Progenitor cell of endocrine pancreas (in vitro differentiated cells): ENCODE data around the gene KRTAP10-6. TPM values are rescaled to one million over a fixed set of nuclear protein-coding genes. Genes with fewer than 3 reads are reported as not detected.
"Not testable (repeated sequence)": the region's sequence is repeated elsewhere in the genome, so short reads cannot be mapped to it uniquely, and the experiment has no call there.

ENCODE experiments used
- DNase-seq: peaks from one replicate; pipeline ENCODE4 v3.0.0; 2021; ENCODE audit warnings: low spot score; ENCODE audit not compliant: unreplicated experiment
- H3K27ac Mint-ChIP-seq: 2 replicates; pipeline ENCODE4 v1.8.0; 2021; ENCODE audit warnings: mild to moderate bottlenecking, moderate library complexity, mixed read lengths
- H3K27me3 Mint-ChIP-seq: 2 replicates; pipeline ENCODE4 v1.8.0; 2021; ENCODE audit warnings: mixed read lengths
- H3K36me3 Mint-ChIP-seq: 2 replicates; pipeline ENCODE4 v1.8.0; 2022; ENCODE audit warnings: mixed read lengths; ENCODE audit not compliant: insufficient read depth
- H3K4me1 Mint-ChIP-seq: 2 replicates; pipeline ENCODE4 v1.8.0; 2021; ENCODE audit warnings: low read depth, mixed read lengths
- H3K4me3 Mint-ChIP-seq: 2 replicates; pipeline ENCODE4 v1.8.0; 2021; ENCODE audit warnings: low read depth, mild to moderate bottlenecking, moderate library complexity, mixed read lengths
- H3K9me3 Mint-ChIP-seq: 2 replicates; pipeline ENCODE4 v1.8.0; 2021; ENCODE audit warnings: low read depth, mixed read lengths
- total RNA-seq: library from RNA; stranded (reverse); gene quantifications from 2 replicates; pipeline ENCODE4 v1.2.1, GENCODE V29; 2021
- TF ChIP-seq, protein P1 (sequence below): fragments of 200-600 bp; sonication (generic); IDR thresholded peaks from one replicate; pipeline ENCODE4 v1.5.0; 2021; ENCODE audit warnings: antibody characterized with exemption, mild to moderate bottlenecking; ENCODE audit not compliant: unreplicated experiment

The KRTAP10-6 gene
- total RNA-seq, 1 donor from 2014 or later, result not detected

DNA sequence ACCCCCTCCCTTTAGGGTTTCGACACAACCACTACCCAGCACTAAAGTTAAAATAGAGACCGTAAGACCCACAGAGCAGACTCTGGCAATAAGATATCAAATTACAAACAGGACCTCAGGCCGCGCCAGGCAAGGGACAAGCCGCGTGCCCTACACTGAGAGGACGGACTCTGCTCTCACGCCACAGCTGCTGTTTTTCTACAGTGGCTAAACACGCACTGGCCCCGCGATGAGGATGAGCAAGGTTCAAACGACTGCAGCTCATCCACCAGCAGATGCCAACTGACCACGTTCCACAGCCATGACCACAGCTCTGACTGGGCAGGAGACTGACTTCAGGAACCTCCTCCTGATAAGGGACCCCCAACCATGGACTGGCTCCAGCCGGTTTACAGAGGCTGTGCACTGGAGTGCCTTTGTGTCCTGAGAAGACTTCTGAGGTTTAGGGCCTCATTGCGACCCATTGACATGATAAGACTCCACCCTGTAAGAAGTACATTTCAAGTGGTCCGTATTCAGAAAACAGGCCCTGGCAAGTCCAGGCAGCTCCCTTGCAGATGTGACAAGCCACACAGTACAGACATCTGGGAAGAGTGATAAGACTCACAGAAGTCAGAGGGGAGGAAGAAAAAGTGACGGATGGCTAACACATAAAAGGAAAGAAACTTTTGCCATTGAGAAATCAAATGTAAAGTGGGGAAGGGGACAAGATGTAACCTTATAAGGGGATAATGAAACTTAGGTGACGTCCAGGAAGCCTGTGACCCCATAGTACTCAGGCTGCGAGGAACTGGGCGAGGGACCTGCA, 1.5 kb upstream of the KRTAP10-6 start:
- peaks cover 7% of the 10 kb centered on the region for H3K4me1 Mint-ChIP-seq
- H3K4me3 Mint-ChIP-seq, result no peak overlapping the region
- no peak for DNase-seq

DNA sequence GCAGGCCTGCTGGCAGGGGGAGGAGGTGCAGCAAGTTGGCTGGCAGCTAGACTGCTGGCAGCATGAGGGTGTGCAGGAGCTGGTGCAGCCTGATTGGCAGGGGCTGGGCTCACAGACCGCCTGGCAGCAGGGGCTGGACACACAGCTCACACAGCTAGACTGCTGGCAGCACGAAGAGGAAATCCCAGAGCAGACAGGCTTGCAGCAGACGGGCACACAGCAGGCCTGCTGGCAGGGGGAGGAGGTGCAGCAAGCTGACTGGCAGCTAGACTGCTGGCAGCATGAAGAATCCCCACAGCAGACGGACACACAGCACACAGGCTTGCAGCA, 539 bp downstream of the KRTAP10-6 start:
- not testable (repeated sequence) for H3K9me3 Mint-ChIP-seq, H3K27ac Mint-ChIP-seq, H3K27me3 Mint-ChIP-seq, H3K36me3 Mint-ChIP-seq, DNase-seq, H3K4me3 Mint-ChIP-seq, H3K4me1 Mint-ChIP-seq

More for the DNA sequence above, 1.5 kb upstream of the KRTAP10-6 start:
- H3K36me3 Mint-ChIP-seq, result no peaks in the 10 kb centered on the region
- H3K9me3 Mint-ChIP-seq, result peaks cover 4% of the 10 kb centered on the region
- H3K27me3 Mint-ChIP-seq, result no peaks in the 10 kb centered on the region
- TF ChIP-seq, protein P1, sequence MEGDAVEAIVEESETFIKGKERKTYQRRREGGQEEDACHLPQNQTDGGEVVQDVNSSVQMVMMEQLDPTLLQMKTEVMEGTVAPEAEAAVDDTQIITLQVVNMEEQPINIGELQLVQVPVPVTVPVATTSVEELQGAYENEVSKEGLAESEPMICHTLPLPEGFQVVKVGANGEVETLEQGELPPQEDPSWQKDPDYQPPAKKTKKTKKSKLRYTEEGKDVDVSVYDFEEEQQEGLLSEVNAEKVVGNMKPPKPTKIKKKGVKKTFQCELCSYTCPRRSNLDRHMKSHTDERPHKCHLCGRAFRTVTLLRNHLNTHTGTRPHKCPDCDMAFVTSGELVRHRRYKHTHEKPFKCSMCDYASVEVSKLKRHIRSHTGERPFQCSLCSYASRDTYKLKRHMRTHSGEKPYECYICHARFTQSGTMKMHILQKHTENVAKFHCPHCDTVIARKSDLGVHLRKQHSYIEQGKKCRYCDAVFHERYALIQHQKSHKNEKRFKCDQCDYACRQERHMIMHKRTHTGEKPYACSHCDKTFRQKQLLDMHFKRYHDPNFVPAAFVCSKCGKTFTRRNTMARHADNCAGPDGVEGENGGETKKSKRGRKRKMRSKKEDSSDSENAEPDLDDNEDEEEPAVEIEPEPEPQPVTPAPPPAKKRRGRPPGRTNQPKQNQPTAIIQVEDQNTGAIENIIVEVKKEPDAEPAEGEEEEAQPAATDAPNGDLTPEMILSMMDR, result no peak
- no peak overlapping the region for H3K27ac Mint-ChIP-seq

DNA sequence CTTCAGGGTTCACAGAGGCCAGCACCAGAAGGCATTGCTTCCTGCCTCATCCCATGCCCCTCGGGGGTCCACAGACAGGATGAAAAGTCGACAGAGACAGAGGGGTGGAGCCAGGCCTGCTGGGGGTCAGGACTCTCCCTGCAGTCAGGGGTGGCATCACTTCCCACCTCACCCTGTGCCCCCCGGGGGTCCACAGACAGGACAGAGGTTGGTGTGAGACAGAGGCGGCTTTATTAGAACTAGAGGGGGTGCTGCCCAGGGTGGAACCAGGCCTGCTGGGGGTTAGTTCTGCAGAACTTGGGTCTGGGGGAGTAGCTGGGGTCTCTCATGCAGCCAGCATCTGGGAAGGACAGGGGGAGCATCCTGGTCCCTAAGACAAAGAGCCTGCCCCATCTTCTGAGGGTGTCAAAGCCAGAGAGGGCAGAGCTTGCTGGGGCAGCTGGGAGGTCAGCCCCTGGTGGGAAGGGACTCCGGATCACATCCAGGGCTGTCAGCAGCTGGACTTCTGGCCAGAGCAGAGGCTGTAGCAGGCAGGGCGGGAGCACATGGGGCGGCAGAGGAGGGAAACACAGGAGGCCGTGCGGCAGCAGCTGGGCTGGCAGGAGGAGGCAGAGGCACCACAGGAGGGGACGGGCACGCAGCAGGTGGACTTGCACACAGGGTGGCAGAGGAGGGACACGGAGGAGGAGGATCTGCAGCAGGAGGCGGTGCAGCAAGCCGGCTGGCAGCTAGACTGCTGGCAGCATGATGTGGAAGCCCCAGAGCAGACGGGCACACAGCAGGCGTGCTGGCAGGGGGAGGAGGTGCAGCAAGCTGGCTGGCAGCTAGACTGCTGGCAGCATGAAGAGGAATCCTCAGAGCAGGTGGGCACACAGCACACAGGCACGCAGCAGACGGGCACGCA, 1.2 kb downstream of the KRTAP10-6 start:
- not testable (repeated sequence) for H3K4me1 Mint-ChIP-seq, H3K27me3 Mint-ChIP-seq, H3K36me3 Mint-ChIP-seq, H3K27ac Mint-ChIP-seq, DNase-seq, H3K4me3 Mint-ChIP-seq
- peaks cover 12% of the 10 kb centered on the region for H3K9me3 Mint-ChIP-seq

DNA sequence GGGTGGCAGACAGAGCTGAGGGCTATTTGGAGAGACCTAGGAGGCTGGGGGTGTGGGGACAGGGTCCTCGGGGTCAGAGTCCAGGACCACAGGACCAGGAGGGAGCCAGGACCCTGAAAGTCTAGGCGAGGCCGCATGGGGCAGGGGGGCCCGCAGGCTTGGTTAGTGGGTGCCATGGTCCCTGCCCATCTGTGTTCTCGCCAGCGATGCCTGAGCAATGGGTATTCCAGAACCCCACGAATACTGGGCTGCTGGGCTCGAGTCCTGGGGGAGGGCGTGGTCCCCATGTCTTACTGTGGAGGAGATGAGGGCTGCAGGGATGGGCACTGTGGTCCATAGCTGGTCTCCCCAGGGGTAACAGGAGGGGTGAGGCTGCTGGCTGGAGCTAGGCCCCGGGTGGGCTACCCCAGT, 2.0 kb downstream of the KRTAP10-6 start:
- Mint-ChIP-seq H3K27me3 (peaks cover 6% of the 10 kb centered on the region), H3K4me3 (no peak overlapping the region), H3K27ac (no peak overlapping the region), H3K36me3 (no peaks in the 10 kb centered on the region), H3K9me3 (peaks cover 12% of the 10 kb centered on the region), H3K4me1 (peaks cover 7% of the 10 kb centered on the region)
- TF ChIP-seq, protein P1, result no peak
- no peak for DNase-seq

DNA sequence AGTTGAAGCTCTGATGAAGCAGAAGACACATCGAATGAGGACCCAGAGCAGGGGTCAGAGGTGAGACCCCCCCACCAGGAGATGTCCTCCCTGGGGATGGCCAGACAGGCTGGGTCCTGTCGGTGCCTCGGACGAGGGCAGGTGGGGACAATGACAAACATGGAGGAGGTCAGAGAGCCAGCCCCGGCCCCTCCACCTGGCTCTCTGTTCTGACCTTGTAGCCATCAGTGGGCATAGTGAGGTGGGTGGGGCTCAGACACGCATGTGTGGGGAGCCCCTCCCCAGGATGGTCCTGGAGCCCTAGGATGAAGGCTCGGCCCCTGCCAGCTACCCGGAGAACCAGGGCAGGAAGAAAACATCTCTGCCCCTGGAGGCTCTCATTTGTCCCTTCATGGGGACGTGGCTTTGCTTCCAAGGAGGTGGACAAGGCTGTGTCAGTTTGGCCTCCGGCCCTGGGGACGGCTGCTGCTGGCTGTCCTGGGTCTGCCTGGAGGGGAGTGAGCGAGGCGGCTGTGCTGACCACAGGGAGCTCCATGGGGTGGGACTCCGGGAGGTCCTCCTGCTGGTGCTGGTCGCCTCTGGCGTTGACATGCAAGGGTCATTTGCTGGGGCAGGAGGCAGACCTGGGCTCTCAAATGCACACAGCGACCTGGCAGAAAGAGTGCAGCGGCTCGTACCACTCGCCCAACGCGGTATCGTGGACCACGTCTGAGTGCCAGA, 2.6 kb downstream of the KRTAP10-6 start:
- H3K9me3 Mint-ChIP-seq, result peaks cover 12% of the 10 kb centered on the region
- H3K27me3 Mint-ChIP-seq, result peaks cover 8% of the 10 kb centered on the region
- H3K4me1 Mint-ChIP-seq, result peaks cover 7% of the 10 kb centered on the region
- no peaks in the 10 kb centered on the region for H3K36me3 Mint-ChIP-seq
- DNase-seq, result no peak
- TF ChIP-seq, protein P1, result no peak
- H3K4me3 Mint-ChIP-seq, result no peak overlapping the region
- H3K27ac Mint-ChIP-seq, result no peak overlapping the region

DNA sequence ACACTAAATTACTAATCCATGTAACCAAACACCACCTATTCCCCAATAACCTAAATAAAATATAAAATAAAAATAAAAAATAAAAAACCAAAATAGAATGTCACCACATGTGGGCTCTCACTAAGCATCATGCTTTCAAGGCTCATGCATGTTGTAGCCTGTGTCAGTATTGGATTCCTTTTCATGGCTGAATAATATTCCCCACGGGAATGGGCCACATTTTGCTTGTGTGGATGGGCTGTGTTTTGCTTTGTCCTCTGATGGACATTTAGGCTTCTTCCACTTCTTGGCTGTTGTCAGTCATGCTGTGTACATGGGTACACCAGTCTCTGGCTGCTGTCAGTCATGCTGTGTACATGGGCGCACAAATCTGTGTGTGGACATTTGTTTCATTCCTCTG, 3.2 kb downstream of the KRTAP10-6 start:
- TF ChIP-seq, protein P1, result no peak
- peaks cover 7% of the 10 kb centered on the region for H3K4me1 Mint-ChIP-seq
- H3K36me3 Mint-ChIP-seq, result no peaks in the 10 kb centered on the region
- no peak overlapping the region for H3K27ac Mint-ChIP-seq
- peaks cover 8% of the 10 kb centered on the region for H3K27me3 Mint-ChIP-seq
- H3K4me3 Mint-ChIP-seq, result no peak overlapping the region
- H3K9me3 Mint-ChIP-seq, result peaks cover 12% of the 10 kb centered on the region
- no peak for DNase-seq
